Suprapubic skin (tissue), 4 donors: ENCODE results near the gene RGMB.

Experiments
- CTCF ChIP-seq, 2 donors: fragments of 200-600 bp in 1 of 2; fragments of 450-650 bp in 1 of 2; sonication (generic) in 1 of 2; IDR thresholded peaks; one replicate each; pipeline ENCODE4 v1.5.1; 2016 to 2019; ENCODE audit warnings: antibody characterized with exemption in 2 of 2, mild to moderate bottlenecking in 1 of 2, moderate library complexity in 1 of 2
- EP300 ChIP-seq: sonication (generic); formaldehyde crosslinking; IDR thresholded peaks from one replicate; pipeline ENCODE4 v1.6.1; 2017; ENCODE audit warnings: antibody characterized with exemption
- POLR2A ChIP-seq, 2 donors: fragments of 450-650 bp; IDR thresholded peaks; one replicate each; pipeline ENCODE4 v1.6.1; 2017; ENCODE audit warnings: antibody characterized with exemption in 2 of 2, mild to moderate bottlenecking in 2 of 2, moderate library complexity in 2 of 2
- POLR2AphosphoS5 ChIP-seq, 3 donors: sonication (generic); formaldehyde crosslinking; IDR thresholded peaks; one replicate each; pipeline ENCODE4 v1.6.1; 2017; ENCODE audit warnings: antibody characterized with exemption in 3 of 3

DNA sequence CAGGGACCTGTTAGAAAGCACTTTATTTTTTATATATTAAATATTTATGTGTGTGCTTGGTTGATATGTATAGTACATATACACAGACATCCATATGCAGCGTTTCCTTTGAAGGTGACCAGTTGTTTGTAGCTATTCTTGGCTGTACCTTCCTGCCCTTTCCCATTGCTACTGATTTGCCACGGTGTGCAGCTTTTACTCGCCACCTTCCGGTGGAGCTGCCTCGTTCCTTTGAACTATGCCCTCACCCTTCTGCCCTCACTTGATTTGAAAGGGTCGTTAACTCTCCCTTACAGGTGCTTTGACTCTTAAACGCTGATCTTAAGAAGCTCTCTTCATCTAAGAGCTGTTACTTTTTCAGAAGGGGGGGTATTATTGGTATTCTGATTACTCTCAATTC is 20.5 kb downstream of the RGMB start:
- TF ChIP-seq POLR2AphosphoS5 (IDR thresholded peaks at IDR 0.05), result no peak
- no peak for TF ChIP-seq CTCF (IDR thresholded peaks at IDR 0.05)
- no peak for TF ChIP-seq POLR2A (IDR thresholded peaks at IDR 0.05)
- TF ChIP-seq EP300, result no peak
